ENCODE results near the gene POLR3E.

GRCh38 chr16:22359679-22360078 lies 62.5 kb downstream of the POLR3E start:
- no peak for TF ChIP-seq POLR2A (IDR thresholded peaks at IDR 0.05)
- TF ChIP-seq CTCF (IDR thresholded peaks at IDR 0.05): no peak
